ENCODE results near the gene MAP3K3.

MAP3K3 gene

GRCh38 chr17:63621684-63622573, at the start of gene MAP3K3:
TSS of gene MAP3K3 (plus strand) at chr17:63622417. CDS start at chr17:63622760, 343 bp downstream.
- peak; percentile 95 for DNase-seq (ENCODE audit: low read depth, low spot score)

- no peak for DNase-seq (ENCODE audit: low read depth, low spot score)
Measured at GRCh38 chr17:63573634-63574033, 48.6 kb upstream of the MAP3K3 start.

- DNase-seq (ENCODE audit: low read depth, low spot score): no peak
Measured at GRCh38 chr17:63578027-63578768, 44.0 kb upstream of the MAP3K3 start.

GRCh38 chr17:63578769-63579111, 43.5 kb upstream of the MAP3K3 start:
- DNase-seq (ENCODE audit: low read depth, low spot score): no peak

- DNase-seq (ENCODE audit: low read depth, low spot score): no peak
Measured at GRCh38 chr17:63579633-63580032, 42.6 kb upstream of the MAP3K3 start.

GRCh38 chr17:63587770-63588169, 34.4 kb upstream of the MAP3K3 start:
- DNase-seq (ENCODE audit: low read depth, low spot score): no peak

- DNase-seq (ENCODE audit: low read depth, low spot score): no peak
Measured at GRCh38 chr17:63588797-63589196, 33.4 kb upstream of the MAP3K3 start.

- DNase-seq (ENCODE audit: low read depth, low spot score): no peak
Measured at GRCh38 chr17:63589646-63590045, 32.6 kb upstream of the MAP3K3 start.

GRCh38 chr17:63592797-63593196, 29.4 kb upstream of the MAP3K3 start:
- no peak for DNase-seq (ENCODE audit: low read depth, low spot score)

GRCh38 chr17:63595132-63595531, 27.1 kb upstream of the MAP3K3 start:
- no peak for DNase-seq (ENCODE audit: low read depth, low spot score)

GRCh38 chr17:63596856-63597586, 25.2 kb upstream of the MAP3K3 start:
- no peak for DNase-seq (ENCODE audit: low read depth, low spot score)

GRCh38 chr17:63598281-63598680, 23.9 kb upstream of the MAP3K3 start:
- DNase-seq (ENCODE audit: low read depth, low spot score): no peak

- peak; percentile 44 for DNase-seq (ENCODE audit: low read depth, low spot score)
Measured at GRCh38 chr17:63600569-63601438, 21.4 kb upstream of the MAP3K3 start, which contains the start of gene TACO1. TSS of gene TACO1 (plus strand) at chr17:63600895. CDS start at chr17:63601084, 189 bp downstream.

GRCh38 chr17:63601439-63602371, 20.5 kb upstream of the MAP3K3 start:
- no peak for DNase-seq (ENCODE audit: low read depth, low spot score)

GRCh38 chr17:63609816-63610573, 12.2 kb upstream of the MAP3K3 start:
- no peak for DNase-seq (ENCODE audit: low read depth, low spot score)

- DNase-seq (ENCODE audit: low read depth, low spot score): no peak
Measured at GRCh38 chr17:63610854-63611253, 11.4 kb upstream of the MAP3K3 start.

- no peak for DNase-seq (ENCODE audit: low read depth, low spot score)
Measured at GRCh38 chr17:63611354-63611753, 10.9 kb upstream of the MAP3K3 start.

GRCh38 chr17:63613663-63614062, 8.6 kb upstream of the MAP3K3 start:
- DNase-seq (ENCODE audit: low read depth, low spot score): no peak

GRCh38 chr17:63621229-63621683, 961 bp upstream of the MAP3K3 start:
- no peak for DNase-seq (ENCODE audit: low read depth, low spot score)

All from activated naive CD8-positive, alpha-beta T cell treated with anti-CD3 and anti-CD28 coated beads, Interleukin-2, amount 50 U/mL, for 16 hours (primary cell).